Thymus (tissue), 11 donors: ENCODE data around the gene DDI2. TPM values are rescaled to one million over a fixed set of nuclear protein-coding genes. Genes with fewer than 3 reads are reported as not detected.

Experiments
- DNase-seq, 9 donors: peaks; one replicate each; pipeline ENCODE4 v3.0.0-alpha.2; 2013; ENCODE audit warnings: low spot score in 9 of 9, low read depth in 6 of 9, missing footprints in 1 of 9
- H3K27ac ChIP-seq, 2 donors: one replicate each; pipeline ENCODE4 v1.5.1; 2013; ENCODE audit warnings: control low read depth in 1 of 2, low read depth in 1 of 2, low read length in 1 of 2, mild to moderate bottlenecking in 1 of 2, moderate library complexity in 1 of 2
- H3K27me3 ChIP-seq, 2 donors: one replicate each; pipeline ENCODE4 v1.5.1; 2013; ENCODE audit warnings: low read length in 1 of 2; ENCODE audit not compliant: control insufficient read depth in 2 of 2, insufficient read depth in 1 of 2
- H3K36me3 ChIP-seq, 2 donors: one replicate each; pipeline ENCODE4 v1.5.1; 2013; ENCODE audit warnings: low read length in 1 of 2, mild to moderate bottlenecking in 1 of 2, moderate library complexity in 1 of 2; ENCODE audit not compliant: control insufficient read depth in 2 of 2, insufficient read depth in 2 of 2
- H3K4me1 ChIP-seq, 2 donors: one replicate each; pipeline ENCODE4 v1.5.1; 2013; ENCODE audit warnings: low read length in 2 of 2; ENCODE audit not compliant: control insufficient read depth in 2 of 2, insufficient read depth in 2 of 2
- H3K4me3 ChIP-seq, 2 donors: one replicate each; pipeline ENCODE4 v1.5.1; 2013; ENCODE audit warnings: low read length in 2 of 2, control low read depth in 1 of 2, mild to moderate bottlenecking in 1 of 2
- H3K9me3 ChIP-seq, 2 donors: one replicate each; pipeline ENCODE4 v1.5.1; 2013; ENCODE audit warnings: low read length in 1 of 2, mild to moderate bottlenecking in 1 of 2; ENCODE audit not compliant: control insufficient read depth in 2 of 2, insufficient read depth in 1 of 2
- WGBS: extraction: QIAGEN DNeasy Blood & Tissue Kit; methylation state at CpG from one replicate; pipeline ENCODE4 v1.1.7; 2013; 5-methylcytosine and 5-hydroxymethylcytosine counted together
- polyA plus RNA-seq: library from polyadenylated mRNA; stranded (reverse); fragments of 200-250 nt; gene quantifications from one replicate; pipeline ENCODE4 v1.2.3, GENCODE V29; 2013
- total RNA-seq: library from RNA; stranded (reverse); fragments of 120-200 nt; gene quantifications from one replicate; pipeline ENCODE4 v1.2.4, GENCODE V29; 2013
- donor health status: healthy.

DDI2 gene
- total and polyA plus RNA-seq, 2 donors = 7.4 to 10.5 TPM

GRCh38 chr1:15701784-15702183, 84.5 kb downstream of the DDI2 start:
- 97% methylated on average over 8 of the region's 8 CpGs for WGBS
- Histone ChIP-seq H3K9me3 (no peaks in the 10 kb centered on the region), H3K4me3 (no peak overlapping the region), H3K4me1 (peaks cover 3 to 15% of the 10 kb centered on the region in 2 donors), H3K36me3 (peaks cover 0 to 17% of the 10 kb centered on the region in 2 donors), H3K27ac (no peak overlapping the region), H3K27me3 (no peaks in the 10 kb centered on the region)
- DNase-seq = no peak

DNA sequence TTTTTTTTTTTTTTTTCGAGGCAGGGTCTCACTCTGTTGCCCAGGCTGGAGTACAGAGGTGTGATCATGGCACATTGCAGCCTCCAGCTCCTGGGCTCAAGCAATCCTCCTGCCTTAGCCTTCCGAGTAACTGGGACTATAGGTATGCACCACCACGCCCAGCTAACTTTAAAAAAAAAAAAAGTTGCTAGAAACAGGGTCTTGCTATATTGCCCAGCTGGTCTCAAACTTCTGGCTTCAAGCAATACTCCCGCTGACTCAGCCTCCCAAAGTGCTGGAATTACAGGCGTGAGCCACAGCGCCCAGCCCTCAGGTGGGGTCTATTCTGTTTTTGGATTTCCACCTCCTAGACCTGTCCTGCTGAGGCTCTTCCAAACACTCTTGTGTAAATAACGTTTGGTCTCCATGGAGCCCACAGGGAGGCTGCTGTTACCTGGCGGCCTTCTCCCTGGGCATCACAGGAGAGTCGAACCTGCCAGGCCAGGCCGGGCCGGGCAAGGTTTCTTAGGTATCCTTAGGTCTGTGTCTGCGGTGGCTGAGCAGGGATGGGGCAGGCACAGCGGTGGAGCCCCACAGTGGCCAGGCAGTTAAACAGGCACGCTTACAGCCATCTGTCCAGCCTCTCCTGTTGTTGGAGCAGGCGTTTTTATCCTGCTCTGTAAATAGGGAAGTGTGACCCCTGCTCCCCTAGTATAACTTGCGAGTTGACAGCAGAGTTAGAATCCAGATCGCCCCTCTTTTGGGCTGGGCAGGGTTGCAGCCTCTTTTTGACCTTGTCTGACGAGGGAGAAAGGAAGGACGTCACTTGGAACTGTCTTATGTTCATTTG, 85.7 kb downstream of the DDI2 start:
- Histone ChIP-seq H3K4me1 (peaks cover 0 to 4% of the 10 kb centered on the region in 2 donors), H3K36me3 (peaks cover 0 to 17% of the 10 kb centered on the region in 2 donors), H3K27me3 (no peaks in the 10 kb centered on the region), H3K27ac (peak overlapping the region; percentile 26 to 47), H3K9me3 (no peaks in the 10 kb centered on the region), H3K4me3 (no peak overlapping the region)
- DNase-seq = no peak
- 96% methylated on average over 19 of the region's 19 CpGs for WGBS

GRCh38 chr1:15703562-15703961, 86.3 kb downstream of the DDI2 start:
- H3K27me3 ChIP-seq = no peaks in the 10 kb centered on the region
- no peak for DNase-seq
- 91% methylated on average over 9 of the region's 9 CpGs for WGBS
- H3K4me3 ChIP-seq = no peak overlapping the region
- peaks cover 0 to 17% of the 10 kb centered on the region in 2 donors for H3K36me3 ChIP-seq
- H3K9me3 ChIP-seq = no peaks in the 10 kb centered on the region
- no peaks in the 10 kb centered on the region for H3K4me1 ChIP-seq
- peak overlapping the region; percentile 53 to 57 for H3K27ac ChIP-seq

DNA sequence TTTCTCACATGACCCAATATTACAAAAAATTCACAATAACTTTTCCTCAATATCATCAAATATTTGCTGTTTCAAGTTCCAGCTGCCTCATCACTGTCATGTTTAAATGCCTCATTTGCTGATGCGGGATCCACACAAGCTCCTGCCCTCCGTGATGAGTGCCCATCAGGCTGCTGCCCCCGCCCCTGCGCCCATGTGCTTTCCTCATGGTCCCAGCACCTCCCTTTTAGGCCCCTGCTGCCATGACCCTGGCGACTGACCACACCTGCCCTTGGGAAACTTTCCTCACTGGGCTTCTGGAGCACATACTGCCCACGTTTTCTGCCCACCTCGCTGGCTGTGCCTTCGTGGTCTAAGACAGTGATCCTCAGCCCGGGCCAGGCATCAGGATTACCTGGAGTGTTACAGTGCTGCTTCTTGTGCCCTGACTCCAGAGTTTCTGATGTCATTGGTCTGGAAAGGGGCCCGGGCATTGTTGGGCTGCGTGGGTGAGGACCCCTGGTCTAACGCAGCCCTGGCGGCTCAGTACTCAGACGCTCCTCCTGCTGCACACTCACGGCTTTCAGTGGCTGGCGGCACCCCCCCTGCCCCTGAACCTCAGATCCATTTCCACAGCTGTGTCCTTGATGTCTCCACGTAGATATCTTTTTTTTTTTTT, 87.4 kb downstream of the DDI2 start:
- no peak overlapping the region for H3K4me3 ChIP-seq
- WGBS = 94% methylated on average over 17 of the region's 17 CpGs

GRCh38 chr1:15705184-15705566, 87.9 kb downstream of the DDI2 start:
- Histone ChIP-seq H3K36me3 (peaks cover 0 to 17% of the 10 kb centered on the region in 2 donors), H3K27ac (no peak overlapping the region), H3K9me3 (no peaks in the 10 kb centered on the region), H3K4me3 (no peak overlapping the region), H3K27me3 (no peaks in the 10 kb centered on the region), H3K4me1 (no peaks in the 10 kb centered on the region)
- no peak for DNase-seq
- WGBS = 96% methylated on average over 11 of the region's 11 CpGs

More for the DNA sequence above, 87.4 kb downstream of the DDI2 start:
- Histone ChIP-seq H3K9me3 (no peaks in the 10 kb centered on the region), H3K27me3 (no peaks in the 10 kb centered on the region), H3K36me3 (peaks cover 0 to 17% of the 10 kb centered on the region in 2 donors), H3K4me1 (no peaks in the 10 kb centered on the region), H3K27ac (peak overlapping the region in 1 of 2 donors; percentile 39)
- DNase-seq = no peak

GRCh38 chr1:15706751-15707150, 89.5 kb downstream of the DDI2 start:
- H3K4me1 ChIP-seq = no peaks in the 10 kb centered on the region

GRCh38 chr1:15707239-15707925, 90.1 kb downstream of the DDI2 start:
- H3K4me3 ChIP-seq = no peak overlapping the region
- DNase-seq = no peak
- WGBS = 97% methylated on average over 8 of the region's 8 CpGs
- H3K4me1 ChIP-seq = no peaks in the 10 kb centered on the region
- peaks cover 0 to 14% of the 10 kb centered on the region in 2 donors for H3K36me3 ChIP-seq
- no peaks in the 10 kb centered on the region for H3K27me3 ChIP-seq
- no peaks in the 10 kb centered on the region for H3K9me3 ChIP-seq
- H3K27ac ChIP-seq = no peak overlapping the region

More at GRCh38 chr1:15706751-15707150, 89.5 kb downstream of the DDI2 start:
- Histone ChIP-seq H3K27me3 (no peaks in the 10 kb centered on the region), H3K27ac (no peak overlapping the region), H3K4me3 (no peak overlapping the region), H3K9me3 (no peaks in the 10 kb centered on the region), H3K36me3 (peaks cover 0 to 17% of the 10 kb centered on the region in 2 donors)
- DNase-seq = no peak
- 91% methylated on average over 7 of the region's 7 CpGs for WGBS

- H3K4me3 ChIP-seq = no peak overlapping the region
- H3K27ac ChIP-seq = no peak overlapping the region
- H3K36me3 ChIP-seq = peaks cover 0 to 14% of the 10 kb centered on the region in 2 donors
- no peaks in the 10 kb centered on the region for H3K27me3 ChIP-seq
- no peak for DNase-seq
- no peaks in the 10 kb centered on the region for H3K4me1 ChIP-seq
- 88% methylated on average over 15 of the region's 15 CpGs for WGBS
- no peaks in the 10 kb centered on the region for H3K9me3 ChIP-seq
Measured at GRCh38 chr1:15708486-15709137, 91.4 kb downstream of the DDI2 start.
